GM19035 (cell line): Measurements from ENCODE around the gene RAET1L.
"Not testable (repeated sequence)": the region's sequence is repeated elsewhere in the genome, so short reads cannot be mapped to it uniquely, and the experiment has no call there.

ENCODE experiments used
- ATAC-seq: cut with Tn5 transposase; IDR thresholded peaks from one replicate; pipeline ENCODE4 v1.9.1; 2021; ENCODE audit not compliant: unreplicated experiment

RAET1L gene, protein sequence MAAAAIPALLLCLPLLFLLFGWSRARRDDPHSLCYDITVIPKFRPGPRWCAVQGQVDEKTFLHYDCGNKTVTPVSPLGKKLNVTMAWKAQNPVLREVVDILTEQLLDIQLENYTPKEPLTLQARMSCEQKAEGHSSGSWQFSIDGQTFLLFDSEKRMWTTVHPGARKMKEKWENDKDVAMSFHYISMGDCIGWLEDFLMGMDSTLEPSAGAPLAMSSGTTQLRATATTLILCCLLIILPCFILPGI

GRCh38 chr6:150025201-150025917 is at the start of gene RAET1L:
Gene RAET1L (minus strand): TSS chr6:150025532. CDS start chr6:150025471, 61 bp downstream.
- ATAC-seq = no peak

DNA sequence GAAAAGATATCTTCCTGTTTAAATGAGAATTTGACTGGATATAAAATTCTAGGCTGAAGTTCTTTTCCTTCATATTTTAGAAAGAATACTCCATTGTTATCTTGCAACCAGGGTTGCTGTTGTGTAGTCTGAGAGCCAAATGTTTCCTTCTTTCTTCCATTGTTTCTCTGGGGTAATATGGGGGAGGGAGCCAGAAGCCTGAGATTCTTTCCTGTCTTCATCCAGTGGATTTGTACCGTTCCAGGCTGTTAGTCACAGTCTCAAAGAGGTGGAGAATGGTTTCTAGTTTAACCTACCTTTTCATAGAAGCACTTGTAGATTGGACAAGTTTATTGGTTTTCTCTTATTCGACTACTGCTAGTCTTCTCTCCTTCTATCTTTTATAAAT is 49.7 kb upstream of the RAET1L start:
- ATAC-seq = no peak

DNA sequence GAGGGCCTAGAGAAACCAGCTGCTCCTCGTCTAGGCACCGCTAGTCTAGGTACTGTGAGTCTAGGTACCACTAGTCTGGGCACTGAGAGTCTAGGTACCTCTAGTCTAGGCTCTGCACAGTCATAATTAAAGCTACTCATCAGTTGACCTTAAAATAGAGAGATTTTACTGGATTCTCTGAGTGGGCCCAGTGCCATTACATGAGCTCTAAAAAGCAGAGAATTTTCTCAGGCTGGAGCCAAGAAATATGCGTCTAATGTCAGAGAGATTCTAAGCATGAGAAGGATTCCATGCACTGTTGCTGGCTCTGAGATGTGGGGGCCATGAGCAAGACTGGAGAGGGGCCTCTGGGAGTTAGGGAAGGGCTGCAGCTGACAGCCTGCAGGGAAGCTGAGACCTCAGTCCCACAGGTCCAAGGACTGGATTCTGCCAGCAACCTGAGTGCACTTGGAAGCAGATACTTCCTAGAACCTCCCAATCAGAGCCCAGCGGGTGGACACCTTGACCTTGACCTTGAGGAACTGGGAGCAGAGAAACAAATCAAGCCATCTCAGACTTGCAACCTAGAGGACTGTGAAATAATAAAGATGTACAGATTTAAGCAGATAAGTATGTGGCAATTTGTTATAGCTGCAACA is 49.2 kb upstream of the RAET1L start:
- ATAC-seq = not testable (repeated sequence)

GRCh38 chr6:150072201-150072600 is 46.9 kb upstream of the RAET1L start:
- no peak for ATAC-seq

- ATAC-seq = no peak
These were observed 45.0 kb upstream of the RAET1L start for GRCh38 chr6:150070236-150070818.

- ATAC-seq = no peak
These were observed 44.4 kb upstream of the RAET1L start for GRCh38 chr6:150069706-150070105.

DNA sequence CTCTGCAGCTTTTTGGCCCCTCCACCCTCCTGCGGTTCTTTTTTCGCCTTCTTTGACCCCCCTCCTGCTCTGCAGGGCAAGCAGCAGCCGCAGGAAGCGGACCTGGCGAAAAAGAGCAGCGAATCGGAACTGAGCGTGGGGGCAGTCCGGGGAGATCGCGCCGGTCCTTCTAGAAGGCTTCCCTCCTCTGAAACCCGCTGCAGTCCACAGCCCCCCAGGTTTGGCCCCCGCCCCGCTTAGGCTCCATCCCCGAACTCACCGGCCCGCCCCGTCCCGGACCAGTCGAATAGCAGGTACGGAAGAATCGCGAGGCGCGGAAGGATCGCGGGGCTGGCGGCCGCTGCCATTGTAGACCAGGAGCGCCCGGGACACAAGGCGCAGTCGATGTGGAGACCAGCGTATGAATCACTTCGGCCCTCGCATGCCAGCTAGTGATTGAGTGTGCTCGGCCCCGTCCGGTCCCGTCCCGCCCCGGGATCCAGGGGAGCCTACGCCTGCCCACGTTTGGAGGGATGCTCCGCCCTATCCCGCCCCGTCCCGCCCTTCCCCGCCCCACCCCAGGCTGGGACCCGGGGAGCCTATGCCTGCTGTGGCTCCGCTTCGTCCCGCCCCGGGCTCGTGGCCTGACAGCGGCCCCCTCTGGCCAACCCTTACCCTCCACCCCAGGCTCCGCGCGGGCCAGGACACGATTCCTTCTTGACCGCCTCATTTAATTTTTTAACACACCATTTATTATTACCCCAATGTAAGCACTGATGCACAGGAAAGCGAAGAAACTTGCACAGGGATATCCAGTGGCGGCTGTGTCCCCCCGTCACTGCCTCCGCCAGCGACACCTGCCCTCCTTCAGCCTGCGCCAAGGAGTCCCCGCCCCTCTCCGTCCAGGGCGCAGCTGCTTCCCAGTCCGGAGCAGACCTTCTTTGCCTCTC is 43.7 kb upstream of the RAET1L start, which contains the start of gene ULBP3:
TSS of gene ULBP3 (minus strand) at position 402 of the 929 bp plus-strand sequence. CDS start at position 347, 55 bp downstream.
- peak; percentile 86 for ATAC-seq

- no peak for ATAC-seq
These were observed 42.8 kb upstream of the RAET1L start for GRCh38 chr6:150068151-150068550.

- no peak for ATAC-seq
These were observed 39.8 kb upstream of the RAET1L start for GRCh38 chr6:150065083-150065482.

DNA sequence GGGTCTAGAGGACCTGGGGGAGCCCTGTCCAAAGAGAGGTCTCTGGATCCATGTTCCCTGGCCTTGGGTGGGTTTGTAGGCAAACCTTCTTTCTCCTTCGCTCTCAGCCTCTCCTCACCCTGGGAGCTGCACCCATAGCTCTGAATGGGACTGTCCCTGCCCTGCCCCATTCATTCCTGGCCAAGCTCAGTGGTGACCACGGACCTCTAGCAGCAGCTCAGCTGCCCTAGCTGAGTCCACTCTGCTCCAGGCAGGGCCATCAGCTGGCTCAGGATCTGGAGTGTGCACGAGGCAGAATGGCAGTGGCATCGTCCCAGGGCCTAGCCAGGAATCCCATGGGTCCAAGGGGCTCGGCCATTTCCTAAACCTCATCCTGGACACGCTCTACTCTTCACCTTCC is 38.3 kb upstream of the RAET1L start:
- ATAC-seq = no peak

DNA sequence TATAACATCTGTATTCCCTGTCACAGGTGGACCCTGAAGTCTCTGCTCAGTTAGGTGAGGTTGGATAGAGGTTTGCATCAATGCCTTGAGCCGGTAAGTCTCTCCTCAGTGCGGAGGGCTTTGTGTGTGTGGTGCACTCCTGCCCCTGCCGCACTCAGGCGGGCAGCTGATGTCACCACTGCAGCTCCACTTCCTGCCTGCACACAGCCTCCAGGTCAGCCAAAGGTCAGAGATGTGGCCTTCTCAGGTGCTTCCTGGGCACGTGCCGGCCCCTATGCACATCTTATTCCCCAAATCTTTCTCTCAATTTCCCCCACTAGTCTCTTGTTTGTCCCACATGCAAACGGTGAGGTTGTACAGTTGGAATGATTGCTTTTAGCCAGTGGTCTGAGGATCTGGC is 34.6 kb upstream of the RAET1L start:
- not testable (repeated sequence) for ATAC-seq

DNA sequence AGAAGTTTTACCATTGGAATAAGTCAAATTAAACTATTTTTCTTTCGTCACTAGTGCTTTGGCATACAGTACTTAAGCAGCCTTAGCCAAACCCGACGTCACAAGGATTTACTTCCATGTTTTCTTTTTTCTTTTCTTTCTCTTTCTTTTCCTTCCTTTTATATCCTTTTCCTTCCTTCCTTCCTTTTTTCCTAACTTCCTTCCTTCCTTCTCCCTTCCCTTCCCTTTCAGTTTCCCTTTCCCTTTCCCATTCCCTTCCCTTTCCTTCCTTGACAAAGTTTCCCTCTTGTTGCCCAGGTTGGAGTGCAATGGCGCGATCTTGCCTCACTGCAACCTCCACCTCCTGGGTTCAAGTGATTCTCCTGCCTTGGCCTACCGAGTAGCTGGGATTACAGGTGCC is 33.7 kb upstream of the RAET1L start:
- no peak for ATAC-seq

DNA sequence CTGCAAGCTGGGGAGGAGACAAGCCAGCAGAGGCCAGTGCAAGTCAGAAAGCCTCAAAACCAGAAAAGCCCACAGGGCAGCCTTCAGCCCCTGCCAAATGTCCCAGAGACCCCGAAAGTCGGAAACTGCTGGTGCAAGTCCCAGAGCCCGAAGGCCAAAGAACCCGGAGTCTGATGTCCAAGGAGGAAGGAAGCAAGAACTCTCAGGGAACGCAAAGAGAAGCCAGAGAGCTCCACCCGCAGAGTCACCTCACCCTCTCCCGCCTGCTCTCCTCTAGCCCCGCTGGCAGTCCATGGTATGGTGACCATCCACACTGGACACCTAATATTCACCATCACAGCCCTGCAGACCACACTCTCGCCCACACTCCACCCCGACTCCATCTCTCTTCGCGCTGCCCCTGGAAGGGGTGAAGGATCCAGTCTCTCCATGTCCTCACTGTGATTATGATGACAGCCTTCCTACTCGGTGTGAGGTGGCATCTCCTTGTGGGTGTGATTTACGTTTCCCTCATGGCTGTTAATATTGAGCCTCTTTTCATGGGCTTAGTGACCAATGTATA is 33.0 kb upstream of the RAET1L start:
- ATAC-seq = no peak

DNA sequence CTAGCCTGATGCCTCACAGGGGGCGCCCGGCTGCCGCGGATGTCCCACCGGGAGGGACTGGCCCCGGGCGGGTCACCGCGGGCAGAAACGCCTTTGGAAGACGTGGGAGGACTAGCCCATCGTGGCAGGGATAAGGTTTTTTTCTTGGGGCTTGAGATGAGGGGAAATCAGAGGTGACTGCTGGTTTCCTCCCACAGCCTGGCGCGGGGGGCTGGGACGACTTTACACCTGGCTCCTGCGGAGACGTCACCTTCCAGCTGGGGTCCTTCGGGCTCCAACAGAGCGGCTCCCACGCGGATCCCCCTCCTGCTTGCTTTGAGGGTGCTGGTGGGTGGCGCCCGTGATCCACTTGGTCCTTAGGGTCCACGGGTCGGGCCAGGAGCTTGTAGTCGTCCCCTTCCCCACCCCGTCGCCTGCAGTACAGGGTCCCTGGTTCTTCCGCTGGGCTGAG is 32.2 kb upstream of the RAET1L start:
- no peak for ATAC-seq

GRCh38 chr6:150056916-150057315 is 31.6 kb upstream of the RAET1L start:
- no peak for ATAC-seq

DNA sequence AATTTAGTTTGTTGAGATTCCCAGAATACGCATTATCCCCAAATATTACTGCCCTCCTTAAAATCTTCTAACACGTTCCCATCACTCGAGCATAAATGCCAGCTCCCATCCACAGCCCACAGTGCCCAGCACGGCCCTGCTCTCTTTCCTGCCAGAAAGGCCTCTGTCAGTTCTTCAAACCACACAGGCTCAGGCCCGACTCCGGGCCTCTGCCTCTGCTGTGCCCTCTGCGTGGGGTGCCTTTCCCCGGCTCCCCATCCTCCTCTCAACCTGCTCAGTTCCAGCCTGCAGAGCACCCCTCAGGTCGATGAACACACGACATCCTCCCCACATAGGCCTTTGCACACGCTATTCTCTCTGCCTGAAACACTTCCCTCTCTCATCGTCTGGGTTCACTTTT is 30.8 kb upstream of the RAET1L start:
- no peak for ATAC-seq

GRCh38 chr6:150055131-150055530 is 29.8 kb upstream of the RAET1L start:
- no peak for ATAC-seq

- ATAC-seq = no peak
These were observed 28.1 kb upstream of the RAET1L start for GRCh38 chr6:150053450-150053849.

DNA sequence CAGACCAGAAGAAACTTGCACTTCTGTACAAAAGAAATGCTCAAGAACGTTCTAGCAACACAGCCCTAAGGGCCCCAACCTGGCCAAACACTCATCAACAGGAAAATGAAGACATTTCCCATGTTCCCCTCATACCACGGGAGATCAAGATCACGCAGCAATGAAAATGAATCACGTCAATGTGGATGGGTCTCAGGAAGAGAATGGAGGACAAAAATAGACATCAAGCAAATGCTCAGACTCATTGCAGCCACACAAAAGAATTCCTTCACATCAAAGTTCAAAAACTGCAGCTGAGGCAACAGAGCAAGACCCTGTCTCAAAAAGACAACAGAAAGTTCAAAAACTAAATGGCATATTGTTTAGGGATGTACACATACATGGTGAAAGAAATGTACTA is 25.5 kb upstream of the RAET1L start:
- ATAC-seq = no peak

DNA sequence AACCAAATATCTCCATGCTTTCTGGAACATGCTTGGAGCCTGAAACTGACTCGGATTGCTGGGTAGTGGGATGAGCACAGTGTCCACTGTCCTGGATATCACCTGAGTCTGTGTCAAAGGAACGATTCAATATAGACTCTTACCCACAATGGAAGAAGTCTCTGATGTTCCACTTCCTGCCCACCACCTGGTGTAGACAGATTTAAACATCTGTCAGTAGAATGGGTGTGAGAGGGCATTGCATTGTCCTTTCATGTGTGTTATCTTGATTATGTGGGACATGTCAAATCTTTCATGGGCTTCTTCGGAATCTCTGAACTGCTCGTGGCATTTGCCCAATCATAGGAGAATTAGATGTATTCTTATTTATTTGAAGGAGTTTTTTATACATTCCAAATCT is 22.8 kb upstream of the RAET1L start:
- no peak for ATAC-seq
